HG02759 (cell line): Measurements from ENCODE around the gene OPTN.
"Not testable (repeated sequence)": the region's sequence is repeated elsewhere in the genome, so short reads cannot be mapped to it uniquely, and the experiment has no call there.

Source experiments
- ATAC-seq: cut with Tn5 transposase; IDR thresholded peaks from one replicate; pipeline ENCODE4 v1.9.1; 2021; ENCODE audit warnings: mild to moderate bottlenecking, moderate library complexity; ENCODE audit not compliant: unreplicated experiment

The OPTN gene

GRCh38 chr10:13089345-13089744 is 10.6 kb upstream of the OPTN start:
- ATAC-seq, result no peak

DNA sequence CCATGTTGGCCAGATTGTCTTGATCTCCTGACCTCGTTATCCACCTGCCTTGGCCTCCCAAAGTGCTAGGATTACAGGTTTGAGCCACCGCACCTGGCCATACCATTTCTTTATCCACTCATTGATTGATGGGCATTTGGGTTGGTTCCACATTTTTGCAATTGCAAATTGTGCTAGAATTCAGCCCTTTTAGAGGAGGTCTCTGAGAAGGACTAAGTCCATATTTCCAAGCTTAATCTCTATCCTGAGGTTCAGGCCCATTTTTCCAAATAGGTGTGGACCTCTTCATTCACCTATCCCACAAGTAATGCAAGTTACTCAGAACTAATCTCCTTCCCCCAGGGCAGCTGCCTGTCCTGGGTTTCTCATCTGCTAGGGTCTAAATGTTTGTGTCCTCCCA is 9.7 kb upstream of the OPTN start:
- no peak for ATAC-seq

DNA sequence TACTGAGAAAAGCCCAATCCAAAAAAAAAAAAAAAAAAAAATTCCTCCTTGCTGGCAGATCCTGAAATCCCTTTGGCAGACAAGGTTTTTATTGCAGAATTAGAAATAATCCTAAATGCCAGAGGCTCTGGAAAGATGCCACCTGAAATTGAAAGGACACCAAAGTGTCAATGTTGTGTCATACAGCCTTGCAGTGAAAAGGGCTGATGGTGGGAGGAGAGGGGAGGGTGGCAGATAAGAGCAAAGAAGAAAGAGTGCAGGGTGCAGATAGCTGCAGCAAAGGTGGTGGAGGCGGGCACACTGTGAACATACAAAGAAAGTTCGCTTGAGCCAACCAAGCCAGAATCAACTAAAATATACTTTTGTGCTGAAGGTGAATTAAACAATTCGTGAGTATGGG is 8.2 kb upstream of the OPTN start:
- ATAC-seq, result no peak

GRCh38 chr10:13092291-13093102 is 7.5 kb upstream of the OPTN start:
- no peak for ATAC-seq

DNA sequence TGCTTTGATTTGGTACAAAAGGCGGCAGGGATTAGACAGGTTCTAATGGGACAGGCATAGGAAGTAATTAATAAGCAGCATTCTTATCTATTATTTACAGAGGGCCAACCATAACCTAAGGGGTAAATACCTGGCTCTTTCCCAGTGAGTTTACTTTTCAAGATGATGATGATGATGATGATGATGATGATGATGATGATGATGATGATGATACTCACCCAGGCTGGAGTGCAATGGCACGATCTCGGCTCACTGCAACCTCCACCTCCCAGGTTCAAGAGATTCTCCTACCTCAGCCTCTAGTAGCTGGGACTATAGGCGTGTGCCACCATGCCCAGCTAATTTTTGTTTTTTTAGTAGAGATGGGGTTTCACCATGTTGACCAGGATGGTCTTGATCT is 5.9 kb upstream of the OPTN start:
- ATAC-seq, result not testable (repeated sequence)

DNA sequence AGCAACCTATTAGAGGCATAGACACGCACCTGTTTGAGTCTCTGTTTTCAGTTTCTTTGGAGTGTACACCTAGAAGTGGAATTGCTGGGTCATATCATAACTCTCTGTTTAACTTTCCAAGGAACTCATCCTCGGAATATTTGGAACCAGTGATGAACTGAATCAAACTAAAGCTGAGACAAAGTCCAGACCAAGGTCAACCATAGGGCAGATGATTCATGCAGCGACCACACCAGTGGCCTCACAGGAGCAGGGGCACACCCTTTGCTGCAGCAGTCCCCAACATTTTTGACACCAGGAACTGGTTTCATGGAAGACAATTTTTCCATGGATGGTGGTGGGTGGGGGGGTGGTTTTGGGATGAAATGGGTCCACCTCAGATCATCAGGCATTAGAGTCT is 4.9 kb upstream of the OPTN start:
- no peak for ATAC-seq

- no peak for ATAC-seq
Observed at GRCh38 chr10:13095929-13096328, 4.0 kb upstream of the OPTN start.

DNA sequence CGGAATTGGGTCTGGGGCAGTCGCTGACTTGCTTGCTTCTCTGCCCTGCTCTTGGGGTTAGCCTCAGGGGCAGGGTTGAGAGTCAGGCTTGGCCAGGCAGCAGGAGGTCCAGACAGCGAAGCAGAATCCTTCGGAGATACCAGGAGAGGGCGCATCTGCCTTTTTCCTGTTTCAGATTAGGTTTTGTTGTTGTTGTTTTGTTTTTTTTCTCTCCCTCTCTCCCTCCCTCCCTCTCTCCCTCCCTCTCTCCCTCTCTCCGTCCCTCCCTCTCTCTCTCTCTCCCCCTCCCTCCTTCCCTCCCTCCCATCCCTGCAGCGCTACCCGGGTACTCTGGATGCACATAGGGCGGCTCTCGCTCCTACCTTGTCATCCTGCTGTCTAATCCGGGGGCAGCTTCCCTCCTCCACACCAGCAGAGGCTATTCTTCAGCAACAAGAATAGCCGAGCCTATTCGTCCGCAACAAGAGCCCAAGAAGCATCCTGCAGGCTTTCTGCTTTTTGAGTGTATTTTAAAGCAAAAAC is 758 bp upstream of the OPTN start:
- peak; percentile 31 for ATAC-seq

DNA sequence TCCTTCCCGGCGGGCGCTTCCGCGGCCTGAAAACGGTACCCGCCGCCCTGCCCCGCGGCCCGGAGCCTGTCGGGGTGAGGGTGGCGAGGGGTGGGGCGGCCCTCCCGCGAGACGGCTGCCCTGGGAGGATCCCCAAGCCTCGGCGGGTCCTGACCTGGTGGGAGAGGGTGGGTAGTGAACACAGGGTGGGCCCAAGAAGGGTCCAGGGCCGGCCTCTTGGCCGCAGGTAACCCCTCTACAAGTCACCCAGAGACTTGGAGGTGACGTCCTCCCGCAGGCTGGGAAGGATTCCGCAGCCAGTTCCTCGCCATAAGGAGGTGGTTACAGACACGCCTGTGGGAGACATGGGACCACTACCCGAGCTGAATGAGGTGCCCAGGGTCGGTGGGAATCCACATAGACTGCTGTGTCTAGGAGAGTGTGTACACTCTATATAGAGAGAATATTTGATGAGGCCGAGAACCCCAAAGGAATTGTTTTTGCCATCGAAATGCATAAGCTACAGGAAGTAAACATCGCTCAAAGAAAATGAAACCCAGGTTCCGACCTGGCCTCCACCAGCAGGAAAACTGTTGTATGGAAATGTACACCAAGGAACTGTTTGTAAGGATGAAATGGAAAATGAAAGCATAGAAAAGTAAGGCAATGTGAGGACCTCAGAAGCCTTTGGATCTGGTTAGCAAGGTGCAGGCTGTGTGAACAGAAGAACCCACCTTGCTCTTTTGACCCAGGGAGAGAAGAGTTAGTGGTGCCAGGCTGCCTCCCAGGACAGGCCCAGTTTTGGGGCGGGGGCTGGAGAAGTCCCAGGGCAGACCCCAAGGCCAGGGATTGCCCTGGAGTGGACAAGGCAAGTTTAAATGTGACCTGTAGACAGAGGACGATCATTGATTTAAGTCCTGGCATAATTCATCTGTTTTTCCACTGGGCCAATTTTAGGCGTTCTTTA is 659 bp downstream of the OPTN start:
- ATAC-seq, result peak; percentile 39

- ATAC-seq, result no peak
Observed at GRCh38 chr10:13102002-13102794, 2.2 kb downstream of the OPTN start.

GRCh38 chr10:13103554-13103953 is 3.6 kb downstream of the OPTN start:
- no peak for ATAC-seq

- no peak for ATAC-seq
Observed at GRCh38 chr10:13104697-13105096, 4.7 kb downstream of the OPTN start.

GRCh38 chr10:13105184-13105583 is 5.2 kb downstream of the OPTN start:
- ATAC-seq, result no peak

GRCh38 chr10:13106387-13107045 is 6.6 kb downstream of the OPTN start:
- ATAC-seq, result no peak

- no peak for ATAC-seq
Observed at GRCh38 chr10:13110908-13111307, 10.9 kb downstream of the OPTN start.

DNA sequence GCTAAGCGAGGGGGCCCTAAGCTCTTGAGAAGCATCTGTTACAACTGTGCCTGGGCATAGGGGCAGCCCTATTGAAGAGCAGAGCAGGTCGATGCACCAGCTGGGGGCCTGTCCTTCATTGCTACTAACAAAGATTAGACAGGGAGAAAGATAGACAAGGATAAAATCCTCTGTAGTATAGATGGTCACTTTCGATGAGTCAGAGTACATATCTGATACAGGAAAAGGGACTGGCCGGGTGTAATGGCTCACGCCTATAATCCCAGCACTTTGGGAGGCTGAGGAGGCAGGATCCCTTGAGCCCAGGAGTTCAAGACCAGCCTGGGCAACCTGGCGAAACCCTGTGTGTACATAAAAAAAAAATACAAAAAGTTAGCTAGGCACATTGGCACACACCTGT is 13.6 kb downstream of the OPTN start:
- no peak for ATAC-seq

- ATAC-seq, result no peak
Observed at GRCh38 chr10:13115832-13116803, 16.2 kb downstream of the OPTN start.

GRCh38 chr10:13117841-13118783 is 18.1 kb downstream of the OPTN start:
- ATAC-seq, result no peak
